IPS-18c (cell line): ENCODE data around the gene USP24.

Experiments used
- H3K4me3 ChIP-seq: 2 replicates; pipeline ENCODE4 v1.7.0; 2013; ENCODE audit warnings: low read depth, mild to moderate bottlenecking, low read length, moderate library complexity; ENCODE audit not compliant: insufficient read depth
- H3K9me3 ChIP-seq: one replicate; pipeline ENCODE4 v1.6.1; 2013; ENCODE audit warnings: mild to moderate bottlenecking, low read length, moderate library complexity; ENCODE audit not compliant: control insufficient read depth, insufficient read depth

The USP24 gene

GRCh38 chr1:55184859-55185258, 30.3 kb downstream of the USP24 start:
- Histone ChIP-seq H3K9me3 (peaks cover 2% of the 10 kb centered on the region), H3K4me3 (no peak overlapping the region)

DNA sequence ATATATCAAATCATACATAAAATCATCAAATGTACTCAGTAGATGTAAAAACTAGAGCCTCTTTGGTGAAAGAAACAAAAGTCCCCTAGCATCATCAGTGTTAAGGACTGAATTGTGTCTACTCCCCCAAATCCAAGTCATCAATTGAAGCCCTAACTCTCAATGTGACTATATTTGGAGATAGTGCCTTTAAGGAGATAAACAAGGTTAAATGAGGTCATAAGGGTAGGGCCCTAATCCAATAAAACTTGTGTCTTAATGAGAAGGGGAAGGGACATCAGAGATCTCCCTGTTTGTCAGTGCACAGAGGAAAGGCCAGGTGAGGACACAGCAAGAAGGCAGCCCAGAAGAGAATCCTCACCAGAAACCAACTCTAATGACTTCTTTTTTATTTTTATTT, 33.5 kb downstream of the USP24 start:
- no peak overlapping the region for H3K4me3 ChIP-seq
- peaks cover 2% of the 10 kb centered on the region for H3K9me3 ChIP-seq

DNA sequence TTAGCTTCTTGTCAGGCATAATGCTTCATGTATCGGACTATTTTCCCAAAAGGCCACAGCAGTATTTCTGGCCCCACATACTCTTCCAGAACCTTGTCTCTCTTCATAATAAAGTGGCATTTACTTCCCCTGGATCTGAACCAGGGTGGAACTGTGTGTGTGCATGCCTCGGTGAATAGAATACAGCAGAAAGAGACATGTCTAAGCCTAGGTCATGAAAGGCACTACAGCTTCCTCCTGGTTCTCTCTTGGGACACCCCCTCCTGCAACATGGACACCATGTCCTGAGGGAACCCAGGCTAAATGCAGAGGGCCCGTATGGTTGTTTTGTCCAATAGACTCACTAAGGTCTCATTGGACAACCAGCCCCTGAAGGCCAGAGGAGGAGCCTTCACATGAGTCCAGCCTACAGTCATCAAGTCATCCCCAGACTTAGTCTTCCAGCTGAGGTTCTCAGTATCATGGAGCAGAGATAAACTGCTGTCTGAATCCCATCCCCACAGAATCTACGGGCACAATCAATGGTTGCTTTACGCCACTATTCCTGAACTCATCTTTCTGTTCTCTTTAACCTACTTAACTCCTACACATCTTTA, 35.0 kb downstream of the USP24 start:
- H3K4me3 ChIP-seq, result no peak overlapping the region

DNA sequence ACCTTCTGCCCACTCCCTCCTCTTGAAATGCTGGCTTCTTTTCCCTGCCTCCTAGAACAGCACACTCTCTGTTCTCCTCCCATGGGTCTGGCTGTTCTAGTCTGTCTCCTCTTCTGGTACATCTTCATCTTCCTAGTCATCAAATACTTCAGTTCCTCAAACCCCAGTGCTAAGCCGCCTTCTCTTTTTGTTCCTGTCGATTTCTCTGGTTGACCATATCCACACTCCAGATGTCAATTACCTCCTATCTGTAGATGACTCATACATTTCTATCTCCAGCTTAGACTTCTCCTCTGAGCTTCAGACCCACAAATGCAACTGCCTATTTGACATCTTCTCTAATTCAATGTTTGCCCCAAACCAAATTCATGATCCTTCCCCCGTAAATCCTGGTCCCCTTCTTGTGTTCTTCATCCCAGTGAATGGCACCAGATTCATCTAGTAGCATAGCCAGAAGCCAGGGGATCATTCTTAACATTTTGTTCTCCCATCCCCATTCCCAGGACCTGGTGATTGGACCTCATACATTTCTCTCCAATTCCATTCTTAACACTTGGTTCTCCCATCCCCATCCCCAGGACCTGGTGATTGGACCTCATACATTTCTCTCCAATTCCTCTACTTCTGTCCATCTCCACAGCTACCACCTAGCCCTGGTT, 35.9 kb downstream of the USP24 start:
- H3K4me3 ChIP-seq, result no peak overlapping the region

More for the DNA sequence above, 35.0 kb downstream of the USP24 start:
- H3K9me3 ChIP-seq, result peaks cover 2% of the 10 kb centered on the region

DNA sequence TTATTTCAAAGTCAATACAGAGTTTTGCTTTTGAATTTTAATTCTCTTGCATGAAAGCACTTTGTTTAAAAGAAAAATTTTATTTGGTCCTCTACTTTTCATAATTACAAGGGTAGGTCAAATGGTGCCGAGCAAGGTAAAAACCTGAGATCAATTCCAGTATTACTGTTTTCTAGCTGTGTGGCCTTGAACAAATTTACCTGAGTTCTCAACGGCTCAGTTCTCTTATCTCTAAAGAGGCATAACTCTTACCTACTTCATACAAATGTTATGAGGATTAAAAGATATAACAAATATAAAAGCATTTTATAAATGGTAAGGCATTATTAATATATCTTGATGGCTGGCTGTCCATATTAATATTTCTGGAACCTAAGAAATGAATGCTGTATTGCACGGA, 42.5 kb downstream of the USP24 start:
- H3K4me3 ChIP-seq, result no peak overlapping the region
- no peaks in the 10 kb centered on the region for H3K9me3 ChIP-seq

More for the DNA sequence above, 35.9 kb downstream of the USP24 start:
- peaks cover 2% of the 10 kb centered on the region for H3K9me3 ChIP-seq

DNA sequence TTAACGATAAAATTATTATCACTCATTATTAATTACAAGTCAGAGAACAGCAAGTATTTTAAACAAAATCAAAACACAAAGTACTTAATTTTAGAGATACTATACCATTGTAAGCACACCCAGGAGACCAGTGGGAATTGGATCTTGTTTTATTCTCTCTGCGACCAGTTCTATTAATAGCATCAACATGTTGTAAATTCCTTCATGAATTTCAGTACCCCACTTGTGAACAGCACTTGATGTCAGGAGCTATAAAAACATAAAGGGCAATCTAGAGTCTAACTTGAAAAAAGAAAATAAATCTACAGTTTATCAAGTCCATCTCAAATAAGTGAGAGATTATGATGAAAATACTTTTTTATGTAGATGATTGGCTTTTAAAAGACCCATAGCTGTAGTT, 42.9 kb downstream of the USP24 start:
- no peaks in the 10 kb centered on the region for H3K9me3 ChIP-seq
- no peak overlapping the region for H3K4me3 ChIP-seq

- Histone ChIP-seq H3K4me3 (no peak overlapping the region), H3K9me3 (no peaks in the 10 kb centered on the region)
Measured at GRCh38 chr1:55171694-55172093, 43.5 kb downstream of the USP24 start.

GRCh38 chr1:55170426-55170825, 44.7 kb downstream of the USP24 start:
- no peaks in the 10 kb centered on the region for H3K9me3 ChIP-seq
- no peak overlapping the region for H3K4me3 ChIP-seq

DNA sequence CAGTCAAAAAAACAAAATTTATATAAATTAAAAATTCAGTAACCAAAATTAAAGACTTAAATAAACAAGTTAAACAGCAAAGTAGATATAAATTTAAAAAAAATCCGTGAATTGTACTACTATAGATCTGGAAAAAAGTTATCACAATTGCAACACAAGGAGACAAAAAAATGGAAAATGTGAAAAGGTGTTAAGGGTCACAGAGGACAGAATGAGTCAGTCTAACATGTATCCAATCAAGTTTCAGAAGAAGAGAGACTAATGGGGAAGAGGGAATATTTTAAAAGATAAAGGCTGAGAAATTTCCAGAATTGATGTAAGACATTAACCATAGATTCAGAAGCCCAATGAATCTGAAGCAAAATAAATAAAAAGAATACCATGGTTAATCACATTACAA, 46.0 kb downstream of the USP24 start:
- Histone ChIP-seq H3K4me3 (no peak overlapping the region), H3K9me3 (no peaks in the 10 kb centered on the region)

GRCh38 chr1:55168353-55168752, 46.8 kb downstream of the USP24 start:
- Histone ChIP-seq H3K4me3 (no peak overlapping the region), H3K9me3 (no peaks in the 10 kb centered on the region)

DNA sequence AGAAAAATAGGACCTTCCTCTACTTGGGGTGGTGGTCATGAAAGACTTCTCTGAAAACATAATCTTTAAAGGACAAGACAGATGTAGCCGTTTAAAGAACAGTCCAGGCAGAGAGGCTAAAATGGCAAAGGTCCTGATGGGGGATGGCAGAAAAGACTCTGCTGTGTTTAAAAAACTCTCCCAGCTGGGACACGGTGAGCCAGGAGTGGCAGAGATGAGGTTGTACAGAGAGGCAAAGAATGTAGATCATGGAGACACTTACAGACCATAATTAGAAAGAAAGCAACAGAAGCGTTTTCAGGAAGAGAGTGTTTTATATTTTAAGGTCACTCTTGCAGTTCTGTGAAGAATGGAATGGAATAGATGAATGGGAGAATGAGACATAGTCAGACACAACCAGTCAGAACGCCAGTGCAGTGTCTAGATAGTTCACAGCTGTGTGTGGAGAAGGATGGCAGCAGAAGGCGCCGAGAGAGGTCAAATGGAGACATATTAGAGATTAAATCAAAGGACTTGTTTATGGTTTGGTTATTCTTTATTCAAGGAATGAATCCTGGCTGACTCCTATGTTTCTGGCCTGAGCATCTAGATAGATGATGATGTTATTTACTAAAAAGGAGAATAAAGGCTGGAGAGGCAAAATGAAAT, 47.8 kb downstream of the USP24 start:
- no peaks in the 10 kb centered on the region for H3K9me3 ChIP-seq
- no peak overlapping the region for H3K4me3 ChIP-seq

DNA sequence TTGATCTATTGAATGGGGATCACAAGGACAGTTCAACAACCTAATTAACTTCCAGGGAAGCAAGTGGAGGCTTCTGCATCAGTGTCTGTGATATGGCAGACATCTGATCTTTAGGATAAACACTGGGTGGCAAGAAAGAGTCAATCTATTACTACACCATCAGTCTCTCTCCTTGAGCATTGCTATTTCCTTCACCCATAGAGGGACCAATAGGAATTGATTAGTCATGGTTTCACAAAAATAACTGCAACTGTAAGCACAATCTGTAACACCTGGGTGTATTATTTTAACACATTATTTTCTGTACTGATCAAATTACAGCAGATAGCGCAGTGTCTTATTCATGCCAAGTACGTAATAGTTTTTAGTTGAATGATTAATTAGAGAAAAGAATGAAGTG, 50.3 kb downstream of the USP24 start:
- H3K9me3 ChIP-seq, result no peaks in the 10 kb centered on the region

DNA sequence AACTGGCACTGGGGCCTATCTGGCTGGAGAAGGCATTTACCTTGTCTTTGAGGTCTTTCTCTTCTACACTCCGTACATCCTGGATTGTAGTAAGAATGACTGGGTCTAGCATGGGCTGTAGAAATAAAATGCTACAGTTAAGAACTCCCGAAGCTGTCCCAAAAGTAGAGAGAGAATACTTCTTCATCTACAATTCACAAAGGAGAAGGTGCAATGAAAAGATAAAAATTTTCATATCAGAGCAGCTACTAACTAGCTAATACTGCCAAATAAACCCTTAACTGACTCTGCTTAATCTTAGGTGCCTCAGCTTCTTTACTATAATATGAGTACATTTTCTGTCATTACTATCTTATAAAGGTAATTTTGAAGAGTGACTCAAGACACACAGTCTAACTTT, 55.6 kb downstream of the USP24 start:
- Histone ChIP-seq H3K4me3 (no peak overlapping the region), H3K9me3 (no peaks in the 10 kb centered on the region)

More for the DNA sequence above, 50.3 kb downstream of the USP24 start:
- no peak overlapping the region for H3K4me3 ChIP-seq

- H3K4me3 ChIP-seq, result no peak overlapping the region
- no peaks in the 10 kb centered on the region for H3K9me3 ChIP-seq
Measured at GRCh38 chr1:55156608-55157007, 58.6 kb downstream of the USP24 start.

DNA sequence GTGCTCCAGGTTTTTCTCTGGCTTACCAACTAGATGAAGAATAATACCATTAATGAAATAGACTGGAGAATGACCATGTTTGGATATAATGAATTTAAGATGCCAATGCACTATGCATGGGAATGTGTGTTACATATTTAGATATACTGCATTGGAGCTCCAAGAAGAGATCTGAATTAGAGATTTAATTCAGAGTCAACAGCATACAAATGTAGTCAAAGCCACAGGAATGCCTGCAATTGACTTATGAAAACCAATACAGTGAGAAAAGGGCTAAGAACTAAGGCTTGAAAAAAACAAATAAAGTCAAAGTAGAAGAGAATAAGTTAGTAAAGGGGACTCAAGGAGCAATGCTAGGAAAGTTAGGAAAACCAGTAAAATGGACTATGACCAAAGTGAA, 59.1 kb downstream of the USP24 start:
- H3K9me3 ChIP-seq, result no peaks in the 10 kb centered on the region
- H3K4me3 ChIP-seq, result no peak overlapping the region

DNA sequence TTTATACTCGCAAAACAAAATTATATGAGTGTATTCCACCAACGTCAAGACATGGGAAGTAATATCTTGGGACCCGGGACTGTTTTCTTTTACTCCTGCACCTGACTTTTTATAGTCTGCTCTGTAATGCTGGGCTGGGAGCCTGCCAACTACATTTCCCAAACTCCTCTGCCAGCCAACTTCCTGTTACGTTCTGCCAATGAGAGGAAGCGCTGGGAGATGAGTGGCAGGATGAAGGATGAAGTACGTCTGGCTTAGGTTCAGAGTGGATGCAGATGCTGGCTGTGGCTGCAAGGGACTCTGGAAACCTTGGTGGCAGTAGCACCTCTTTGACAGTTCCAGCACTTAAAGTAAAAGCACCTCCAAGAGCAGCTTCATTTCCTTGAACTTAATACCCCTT, 59.6 kb downstream of the USP24 start:
- Histone ChIP-seq H3K4me3 (no peak overlapping the region), H3K9me3 (no peaks in the 10 kb centered on the region)

- H3K4me3 ChIP-seq, result no peak overlapping the region
Measured at GRCh38 chr1:55154616-55155015, 60.5 kb downstream of the USP24 start.

GRCh38 chr1:55153031-55153430, 62.1 kb downstream of the USP24 start:
- Histone ChIP-seq H3K9me3 (no peaks in the 10 kb centered on the region), H3K4me3 (no peak overlapping the region)

More at GRCh38 chr1:55154616-55155015, 60.5 kb downstream of the USP24 start:
- no peaks in the 10 kb centered on the region for H3K9me3 ChIP-seq
